Fibroblast of lung (primary cell): ENCODE measurements around the gene CACNA1E. TPM values are rescaled to one million over a fixed set of nuclear protein-coding genes. Genes with fewer than 3 reads are reported as not detected.

ENCODE experiments used
- DNase-seq, 2 donors: peaks; one replicate each; pipeline versions ENCODE4 v3.0.0 to v3.0.0-alpha.2; 2010; ENCODE audit warnings: low read depth in 2 of 2
- H2AFZ ChIP-seq: 2 replicates; pipeline ENCODE4 v1.5.1; 2012; ENCODE audit warnings: low read length, control low read depth, inconsistent platforms
- H3K27ac ChIP-seq: 2 replicates; pipeline ENCODE4 v1.5.1; 2011; ENCODE audit warnings: low read length, control low read depth; ENCODE audit not compliant: insufficient read depth
- H3K27me3 ChIP-seq: 2 replicates; pipeline ENCODE4 v1.5.1; 2011; ENCODE audit warnings: mild to moderate bottlenecking, low read length; ENCODE audit not compliant: control insufficient read depth, insufficient read depth
- H3K36me3 ChIP-seq: 2 replicates; pipeline ENCODE4 v1.5.1; 2011; ENCODE audit warnings: low read length; ENCODE audit not compliant: control insufficient read depth, insufficient read depth
- H3K4me1 ChIP-seq: 2 replicates; pipeline ENCODE4 v1.5.1; 2011; ENCODE audit warnings: low read length; ENCODE audit not compliant: control insufficient read depth, insufficient read depth; ENCODE audit errors: extremely low read depth
- H3K4me2 ChIP-seq: 2 replicates; pipeline ENCODE4 v1.5.1; 2011; ENCODE audit warnings: low read length, control low read depth; ENCODE audit not compliant: insufficient read depth; ENCODE audit errors: extremely low read depth
- H3K4me3 ChIP-seq, 4 experiments: fragments of 200-600 bp in 1 of 4; sonication (generic) in 1 of 4; replicated peaks in 1 of 4; 2 replicates each; pipeline ENCODE4 v1.5.1; 2011 to 2016; ENCODE audit warnings: low read length in 4 of 4, low read depth in 3 of 4, mild to moderate bottlenecking in 3 of 4, control low read depth in 2 of 4, inconsistent platforms in 1 of 4, mixed read lengths in 1 of 4; ENCODE audit not compliant: insufficient read depth in 1 of 4; ENCODE audit errors: control extremely low read depth in 1 of 4
- H3K79me2 ChIP-seq: 2 replicates; pipeline ENCODE4 v1.5.1; 2012; ENCODE audit warnings: mild to moderate bottlenecking, low read length, inconsistent platforms; ENCODE audit not compliant: control insufficient read depth, insufficient read depth
- H3K9ac ChIP-seq: 2 replicates; pipeline ENCODE4 v1.5.1; 2011; ENCODE audit warnings: mild to moderate bottlenecking, low read length, control low read depth; ENCODE audit not compliant: insufficient read depth
- H3K9me3 ChIP-seq: 2 replicates; pipeline ENCODE4 v1.5.1; 2012; ENCODE audit warnings: low read depth, low read length; ENCODE audit not compliant: control insufficient read depth, insufficient read depth
- H4K20me1 ChIP-seq: 2 replicates; pipeline ENCODE4 v1.5.1; 2011; ENCODE audit warnings: low read length; ENCODE audit not compliant: control insufficient read depth, insufficient read depth; ENCODE audit errors: extremely low read depth
- CTCF ChIP-seq, 2 donors: IDR thresholded peaks in 1 of 2; conservative IDR thresholded peaks in 1 of 2; 1 replicate in 1 of 2; 2 replicates in 1 of 2; pipeline ENCODE4 v1.5.1; 2011 to 2012; ENCODE audit warnings: low read length in 2 of 2, control low read depth in 1 of 2, inconsistent platforms in 1 of 2, low read depth in 1 of 2, mild to moderate bottlenecking in 1 of 2
- EZH2 ChIP-seq: IDR thresholded peaks from 2 replicates; pipeline ENCODE4 v1.5.1; 2012; ENCODE audit warnings: low read length, control low read depth, mild to moderate bottlenecking; ENCODE audit errors: missing control alignments
- polyA plus RNA-seq, 2 donors: library from polyadenylated mRNA; depleted of rRNA in 1 of 2; stranded (reverse) in 1 of 2; unstranded in 1 of 2; fragments of >200 nt; gene quantifications; 2 replicates each; pipeline ENCODE4 v1.2.1, GENCODE V29; 2011 to 2012; ENCODE audit warnings: missing spikeins in 1 of 2
- total RNA-seq: library from RNA; depleted of rRNA; stranded (reverse); fragments of >200 nt; gene quantifications from 2 replicates; pipeline ENCODE4 v1.2.1, GENCODE V29; 2014

CACNA1E gene
- total and polyA plus RNA-seq, 2 donors (not counting 1 experiment from before 2014, with no cell fraction given) = 0.01 TPM; not detected in 1

DNA sequence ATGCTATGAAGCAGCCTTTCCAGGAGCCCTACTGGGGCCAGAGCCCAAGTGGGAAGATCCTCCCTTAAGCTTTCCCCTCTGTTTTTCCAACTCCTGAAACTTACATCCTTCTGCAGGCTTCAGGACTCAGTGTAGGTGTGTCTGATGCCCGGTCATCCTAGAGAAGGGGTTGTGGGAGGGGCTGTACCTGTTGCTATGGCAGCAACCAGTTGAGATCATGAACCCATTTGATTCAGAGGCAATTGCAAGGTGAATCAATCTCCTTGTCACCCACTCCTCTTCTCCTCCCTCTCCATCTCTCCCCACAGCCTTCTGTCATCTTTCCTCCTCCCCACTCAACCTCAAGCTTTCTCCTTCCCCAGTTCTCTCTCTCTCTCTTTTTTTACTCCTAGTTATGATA lies 151.8 kb downstream of the CACNA1E start:
- H3K36me3 ChIP-seq = no peaks in the 10 kb centered on the region
- no peak overlapping the region for H3K9ac ChIP-seq
- no peak overlapping the region for H3K4me2 ChIP-seq
- no peaks in the 10 kb centered on the region for H3K27me3 ChIP-seq
- TF ChIP-seq CTCF (conservative IDR thresholded peaks at IDR 0.05 in 1 of 2, IDR thresholded peaks at IDR 0.05 in 1 of 2; ENCODE audit: low read depth in 1 of 2, low read length in 2 of 2) = no peak
- no peak for TF ChIP-seq EZH2
- no peak for DNase-seq
- H2AFZ ChIP-seq = no peak overlapping the region
- no peak overlapping the region for H3K27ac ChIP-seq
- H3K4me1 ChIP-seq = no peaks in the 10 kb centered on the region
- no peaks in the 10 kb centered on the region for H3K79me2 ChIP-seq
- H3K9me3 ChIP-seq = no peaks in the 10 kb centered on the region
- H4K20me1 ChIP-seq = no peaks in the 10 kb centered on the region
- H3K4me3 ChIP-seq = no peak overlapping the region

GRCh38 chr1:181637998-181638397 lies 154.7 kb downstream of the CACNA1E start:
- Histone ChIP-seq H3K27me3 (no peaks in the 10 kb centered on the region), H2AFZ (no peak overlapping the region), H3K9ac (no peak overlapping the region), H3K36me3 (no peaks in the 10 kb centered on the region), H4K20me1 (no peaks in the 10 kb centered on the region), H3K4me1 (no peaks in the 10 kb centered on the region), H3K79me2 (no peaks in the 10 kb centered on the region), H3K27ac (no peak overlapping the region), H3K9me3 (no peaks in the 10 kb centered on the region), H3K4me3 (no peak overlapping the region), H3K4me2 (no peak overlapping the region)
- TF ChIP-seq CTCF (conservative IDR thresholded peaks at IDR 0.05 in 1 of 2, IDR thresholded peaks at IDR 0.05 in 1 of 2; ENCODE audit: low read depth in 1 of 2, low read length in 2 of 2) = no peak
- TF ChIP-seq EZH2 = no peak
- DNase-seq = no peak

DNA sequence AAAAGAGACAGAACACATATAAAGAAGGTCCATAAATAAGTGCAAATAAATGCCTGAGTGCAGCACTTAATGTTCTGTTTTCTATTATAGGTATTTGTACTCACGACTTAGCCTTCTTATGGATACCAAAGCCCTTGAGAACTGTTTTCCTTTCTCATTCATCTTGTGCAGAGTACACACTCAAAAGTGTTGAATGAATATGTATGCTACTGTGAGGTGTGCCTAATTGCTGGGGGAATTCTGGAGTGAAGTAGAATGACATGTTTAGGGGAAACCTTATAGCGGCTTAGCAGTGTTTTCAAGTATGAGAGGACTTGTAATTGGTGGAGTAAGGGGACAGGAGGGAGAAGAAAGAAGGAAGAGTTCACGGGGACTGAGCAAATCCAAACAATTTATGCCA lies 157.6 kb downstream of the CACNA1E start:
- Histone ChIP-seq H3K4me2 (no peak overlapping the region), H3K27me3 (no peaks in the 10 kb centered on the region), H3K79me2 (no peaks in the 10 kb centered on the region), H3K9ac (no peak overlapping the region), H3K36me3 (no peaks in the 10 kb centered on the region), H3K4me1 (no peaks in the 10 kb centered on the region), H3K9me3 (no peaks in the 10 kb centered on the region), H3K27ac (no peak overlapping the region), H3K4me3 (no peak overlapping the region), H4K20me1 (no peaks in the 10 kb centered on the region), H2AFZ (no peak overlapping the region)
- no peak for DNase-seq
- TF ChIP-seq EZH2 (no peak), CTCF (conservative IDR thresholded peaks at IDR 0.05 in 1 of 2, IDR thresholded peaks at IDR 0.05 in 1 of 2; ENCODE audit: low read depth in 1 of 2, low read length in 2 of 2) (no peak)
